Muscle layer of colon (tissue), 2 donors: ENCODE results near the gene CES5A.
"Not testable (repeated sequence)": the region's sequence is repeated elsewhere in the genome, so short reads cannot be mapped to it uniquely, and the experiment has no call there.

Experiments
- H3K27ac ChIP-seq: one replicate; pipeline ENCODE4 v1.7.0; 2013; ENCODE audit warnings: low read depth, mild to moderate bottlenecking, low read length, moderate library complexity
- H3K27me3 ChIP-seq, 2 donors: one replicate each; pipeline ENCODE4 v1.7.0; 2013; ENCODE audit warnings: low read length in 2 of 2, mild to moderate bottlenecking in 2 of 2; ENCODE audit not compliant: insufficient read depth in 2 of 2, control insufficient read depth in 1 of 2
- H3K36me3 ChIP-seq: one replicate; pipeline ENCODE4 v1.7.0; 2013; ENCODE audit warnings: mild to moderate bottlenecking, low read length; ENCODE audit not compliant: insufficient read depth
- H3K4me1 ChIP-seq: one replicate; pipeline ENCODE4 v1.7.0; 2013; ENCODE audit warnings: mild to moderate bottlenecking, low read length; ENCODE audit not compliant: insufficient read depth
- H3K4me3 ChIP-seq, 2 donors: one replicate each; pipeline ENCODE4 v1.7.0; 2013; ENCODE audit warnings: low read length in 2 of 2, low read depth in 1 of 2, mild to moderate bottlenecking in 1 of 2, moderate library complexity in 1 of 2
- H3K9ac ChIP-seq: one replicate; pipeline ENCODE4 v1.7.0; 2013; ENCODE audit warnings: low read length
- H3K9me3 ChIP-seq: one replicate; pipeline ENCODE4 v1.7.0; 2013; ENCODE audit warnings: mild to moderate bottlenecking, low read length
- donor health status: abdominal sarcoma.
- donor health status: Adenocarcinoma of cecum.

CES5A gene

GRCh38 chr16:55875273-55875672 is at the start of gene CES5A:
Gene CES5A, minus strand, starts transcription at chr16:55875373. Its CDS starts 152 bp downstream, at chr16:55875221.
- no peaks in the 10 kb centered on the region for H3K27me3 ChIP-seq
- no peak within 1 kb of the TSS for H3K27ac ChIP-seq
- no peaks in the 10 kb centered on the region for H3K9me3 ChIP-seq
- H3K9ac ChIP-seq = no peak within 1 kb of the TSS
- no peaks in the 10 kb centered on the region for H3K4me1 ChIP-seq
- no peak within 1 kb of the TSS for H3K4me3 ChIP-seq
- no peaks in the 10 kb centered on the region for H3K36me3 ChIP-seq

GRCh38 chr16:55922662-55923061 is 47.5 kb upstream of the CES5A start:
- Histone ChIP-seq H3K36me3 (no peaks in the 10 kb centered on the region), H3K4me3 (no peak overlapping the region), H3K9me3 (no peaks in the 10 kb centered on the region), H3K27me3 (no peaks in the 10 kb centered on the region), H3K9ac (no peak overlapping the region), H3K27ac (no peak overlapping the region), H3K4me1 (no peaks in the 10 kb centered on the region)

- Histone ChIP-seq H3K27ac (no peak overlapping the region), H3K4me3 (no peak overlapping the region), H3K9me3 (no peaks in the 10 kb centered on the region), H3K9ac (no peak overlapping the region), H3K27me3 (no peaks in the 10 kb centered on the region), H3K36me3 (no peaks in the 10 kb centered on the region), H3K4me1 (no peaks in the 10 kb centered on the region)
Observed at GRCh38 chr16:55917373-55918160, 42.4 kb upstream of the CES5A start.

- no peaks in the 10 kb centered on the region for H3K36me3 ChIP-seq
- no peaks in the 10 kb centered on the region for H3K27me3 ChIP-seq
- H3K4me3 ChIP-seq = no peak overlapping the region
- no peaks in the 10 kb centered on the region for H3K9me3 ChIP-seq
- no peak overlapping the region for H3K27ac ChIP-seq
- no peak overlapping the region for H3K9ac ChIP-seq
- H3K4me1 ChIP-seq = no peaks in the 10 kb centered on the region
Observed at GRCh38 chr16:55915096-55915827, 40.1 kb upstream of the CES5A start.

DNA sequence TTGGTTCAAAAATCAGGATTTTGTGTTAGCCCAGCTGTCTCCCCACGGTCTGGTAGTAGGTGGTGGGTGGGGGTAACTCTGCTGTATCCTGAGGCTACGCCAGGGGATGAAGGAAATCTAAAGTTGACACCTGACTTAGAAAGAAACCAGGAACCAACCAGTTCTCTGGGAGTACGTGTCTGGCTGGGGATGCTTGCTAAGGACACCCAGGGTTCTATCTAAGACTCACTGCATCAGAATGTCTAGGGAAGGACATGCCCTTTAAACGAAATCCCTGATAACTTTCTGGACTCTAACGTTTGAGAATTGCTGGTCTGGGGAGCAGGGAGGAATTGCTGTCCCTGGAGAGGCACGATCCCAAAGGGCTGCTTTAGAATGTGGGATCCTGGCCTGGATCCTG is 39.2 kb upstream of the CES5A start:
- Histone ChIP-seq H3K27ac (no peak overlapping the region), H3K9ac (no peak overlapping the region), H3K9me3 (no peaks in the 10 kb centered on the region), H3K4me1 (no peaks in the 10 kb centered on the region), H3K36me3 (no peaks in the 10 kb centered on the region), H3K4me3 (no peak overlapping the region), H3K27me3 (no peaks in the 10 kb centered on the region)

DNA sequence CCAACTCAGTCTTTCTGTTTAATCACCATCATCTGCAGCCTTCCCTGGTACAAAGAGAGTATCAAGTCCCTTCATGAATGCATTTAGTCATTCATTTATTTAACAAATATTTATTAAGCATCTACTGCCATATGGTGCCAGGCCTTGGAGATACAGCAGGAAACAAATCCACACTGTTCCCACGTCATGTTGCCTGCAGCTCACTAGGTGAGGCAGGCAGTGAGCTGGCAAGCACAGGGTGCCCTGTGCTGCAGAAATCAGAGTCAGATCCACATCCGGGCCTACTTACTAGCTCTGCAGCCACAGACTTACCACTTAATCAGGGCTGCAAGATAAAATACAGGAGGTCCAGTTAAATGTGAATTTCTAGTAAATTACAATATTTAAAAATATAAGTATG is 38.5 kb upstream of the CES5A start:
- H3K27me3 ChIP-seq = no peaks in the 10 kb centered on the region
- no peak overlapping the region for H3K4me3 ChIP-seq
- no peaks in the 10 kb centered on the region for H3K9me3 ChIP-seq
- H3K9ac ChIP-seq = no peak overlapping the region
- no peaks in the 10 kb centered on the region for H3K4me1 ChIP-seq
- H3K27ac ChIP-seq = no peak overlapping the region
- no peaks in the 10 kb centered on the region for H3K36me3 ChIP-seq

- H3K36me3 ChIP-seq, H3K9ac ChIP-seq, H3K4me3 ChIP-seq, H3K4me1 ChIP-seq, H3K27me3 ChIP-seq, H3K27ac ChIP-seq, H3K9me3 ChIP-seq: not testable (repeated sequence)
Observed at GRCh38 chr16:55913121-55913520, 37.9 kb upstream of the CES5A start.

DNA sequence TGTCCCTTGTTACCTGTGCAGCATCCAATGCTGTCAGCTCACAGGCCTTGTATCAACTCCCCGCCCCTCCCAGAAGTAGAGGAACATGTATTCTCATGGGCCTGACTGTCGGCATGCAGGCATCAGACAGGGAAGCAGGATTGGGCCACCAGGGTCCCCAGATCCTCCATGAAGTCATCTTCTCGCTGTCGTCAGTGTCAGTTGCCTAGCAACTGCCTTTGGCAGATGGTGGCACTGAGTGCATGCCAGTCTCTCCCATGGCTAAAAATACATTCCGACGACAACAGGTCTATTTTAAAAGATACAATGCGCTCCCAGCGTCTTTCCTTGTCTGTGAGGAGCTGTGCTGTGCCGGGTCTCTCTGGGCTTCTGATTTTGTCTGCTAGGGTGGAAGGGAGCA is 36.8 kb upstream of the CES5A start:
- no peaks in the 10 kb centered on the region for H3K9me3 ChIP-seq
- H3K27me3 ChIP-seq = no peaks in the 10 kb centered on the region
- no peak overlapping the region for H3K9ac ChIP-seq
- no peak overlapping the region for H3K27ac ChIP-seq
- no peaks in the 10 kb centered on the region for H3K4me1 ChIP-seq
- no peaks in the 10 kb centered on the region for H3K36me3 ChIP-seq
- H3K4me3 ChIP-seq = no peak overlapping the region

- Histone ChIP-seq H3K4me1 (no peaks in the 10 kb centered on the region), H3K27ac (no peak overlapping the region), H3K27me3 (no peaks in the 10 kb centered on the region), H3K9ac (no peak overlapping the region), H3K36me3 (no peaks in the 10 kb centered on the region), H3K9me3 (no peaks in the 10 kb centered on the region), H3K4me3 (no peak overlapping the region)
Observed at GRCh38 chr16:55911616-55912015, 36.4 kb upstream of the CES5A start.

DNA sequence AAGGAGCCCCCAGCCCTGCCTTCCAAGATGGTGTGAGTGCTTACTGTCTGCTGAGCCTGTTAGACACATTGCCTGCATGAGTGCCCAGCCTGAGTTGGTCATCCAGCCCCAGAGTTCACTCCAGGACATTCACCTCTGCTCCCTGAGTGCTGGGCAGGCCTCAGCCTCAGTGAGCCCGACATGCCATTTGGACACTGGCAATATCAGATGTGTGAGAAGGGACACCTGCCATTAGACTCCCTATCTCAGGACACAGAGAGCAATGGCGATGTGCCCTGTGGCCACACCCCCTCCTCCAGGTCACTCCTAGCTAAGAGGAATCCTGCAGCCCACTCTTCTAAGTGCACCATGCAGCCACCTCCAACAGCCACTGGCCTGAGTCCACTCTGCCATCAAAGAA is 34.7 kb upstream of the CES5A start:
- Histone ChIP-seq H3K4me3 (no peak overlapping the region), H3K9ac (no peak overlapping the region), H3K27me3 (no peaks in the 10 kb centered on the region), H3K36me3 (no peaks in the 10 kb centered on the region), H3K9me3 (no peaks in the 10 kb centered on the region), H3K4me1 (no peaks in the 10 kb centered on the region), H3K27ac (no peak overlapping the region)

- no peaks in the 10 kb centered on the region for H3K9me3 ChIP-seq
- no peaks in the 10 kb centered on the region for H3K27me3 ChIP-seq
- no peak overlapping the region for H3K9ac ChIP-seq
- H3K36me3 ChIP-seq = no peaks in the 10 kb centered on the region
- H3K4me3 ChIP-seq = no peak overlapping the region
- H3K27ac ChIP-seq = no peak overlapping the region
- no peaks in the 10 kb centered on the region for H3K4me1 ChIP-seq
Observed at GRCh38 chr16:55908641-55909040, 33.5 kb upstream of the CES5A start.

DNA sequence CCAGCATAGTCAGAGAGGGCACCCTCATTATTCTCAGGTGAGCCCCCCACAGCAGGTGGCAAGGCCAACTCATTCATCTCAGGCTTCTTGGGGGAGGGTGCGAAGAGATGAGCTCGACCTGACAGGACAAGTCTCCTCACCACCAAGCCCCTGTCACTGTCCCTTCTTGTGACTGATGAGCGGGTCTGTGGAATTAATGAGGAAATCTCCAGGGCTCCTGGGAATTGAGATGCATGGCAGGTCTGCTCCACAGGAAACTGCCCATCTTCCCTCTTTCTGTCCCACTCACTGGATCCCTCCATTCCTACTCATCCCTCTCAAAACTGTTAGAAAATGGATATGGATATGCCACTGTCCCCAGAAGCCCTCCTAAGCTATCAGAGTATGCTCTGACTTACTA is 32.5 kb upstream of the CES5A start:
- no peaks in the 10 kb centered on the region for H3K9me3 ChIP-seq
- H3K4me1 ChIP-seq = no peaks in the 10 kb centered on the region
- no peaks in the 10 kb centered on the region for H3K27me3 ChIP-seq
- H3K4me3 ChIP-seq = no peak overlapping the region
- H3K27ac ChIP-seq = no peak overlapping the region
- H3K9ac ChIP-seq = no peak overlapping the region
- H3K36me3 ChIP-seq = no peaks in the 10 kb centered on the region
